ENCODE results near the gene MPIG6B. TPM values are rescaled to one million over a fixed set of nuclear protein-coding genes. Genes with fewer than 3 reads are reported as not detected.

Gene MPIG6B
- total RNA-seq, 2 donors from 2014 or later, result not detected

GRCh38 chr6:31697555-31697954 is 25.6 kb upstream of the MPIG6B start:
- Histone ChIP-seq H3K4me1 (peaks cover 17% of the 10 kb centered on the region), H3K27ac (no peak overlapping the region), H3K9me3 (no peaks in the 10 kb centered on the region), H3K27me3 (no peaks in the 10 kb centered on the region), H3K4me3 (no peak overlapping the region), H3K36me3 (replicated peaks in 1 of 2; ENCODE audit: insufficient read depth in 1 of 2, low read depth in 2 of 2) (peaks cover 0 to 2% of the 10 kb centered on the region in 2 donors)
- intact Hi-C loops (cut with DNase I), result no loop called here
- TF ChIP-seq CTCF (IDR thresholded peaks at IDR 0.05), result no peak
- ATAC-seq (no peak), DNase-seq (no peak)
- WGBS, 2 donors, result 50 to 61% methylated on average over 3 of the region's 3 CpGs

- no peak for ATAC-seq
- no peak for DNase-seq
- TF ChIP-seq CTCF (IDR thresholded peaks at IDR 0.05), result no peak
- no peak for TF ChIP-seq POLR2A (IDR thresholded peaks at IDR 0.05)
- intact Hi-C loops (cut with DNase I), result no loop called here
- peaks cover 0 to 2% of the 10 kb centered on the region in 2 donors for H3K36me3 ChIP-seq (replicated peaks in 1 of 2; ENCODE audit: insufficient read depth in 1 of 2, low read depth in 2 of 2)
- 47% methylated on average over 5 of the region's 5 CpGs for WGBS, 2 donors
- peaks cover 23% of the 10 kb centered on the region for H3K4me1 ChIP-seq
- no peak overlapping the region for H3K4me3 ChIP-seq
- H3K27me3 ChIP-seq, result no peaks in the 10 kb centered on the region
- no peaks in the 10 kb centered on the region for H3K9me3 ChIP-seq
- no peak overlapping the region for H3K27ac ChIP-seq
These were observed 22.3 kb upstream of the MPIG6B start for GRCh38 chr6:31700740-31701401.

GRCh38 chr6:31701666-31702404 is 21.3 kb upstream of the MPIG6B start:
- Histone ChIP-seq H3K9me3 (no peaks in the 10 kb centered on the region), H3K4me3 (peak overlapping the region in 1 of 2 donors; percentile 40), H3K27ac (peak overlapping the region in 3 of 4 donors; percentile 90 to 97 (median 95)), H3K4me1 (peaks cover 23% of the 10 kb centered on the region), H3K27me3 (no peaks in the 10 kb centered on the region), H3K36me3 (replicated peaks in 1 of 2; ENCODE audit: insufficient read depth in 1 of 2, low read depth in 2 of 2) (peaks cover 0 to under 1% of the 10 kb centered on the region in 2 donors)
- DNase-seq (peak in 3 of 4 donors; percentile 39 to 46 (median 44)), ATAC-seq (no peak)
- WGBS, 2 donors, result 14 to 24% methylated on average over 4 to 7 of the region's 7 CpGs
- TF ChIP-seq CTCF (IDR thresholded peaks at IDR 0.05) (no peak), POLR2A (IDR thresholded peaks at IDR 0.05) (no peak)
- intact Hi-C loops (cut with DNase I), result no loop called here

GRCh38 chr6:31702405-31702818 is 20.8 kb upstream of the MPIG6B start:
- no peak for TF ChIP-seq CTCF (IDR thresholded peaks at IDR 0.05)
- TF ChIP-seq POLR2A (IDR thresholded peaks at IDR 0.05), result no peak
- intact Hi-C loops (cut with DNase I), result no loop called here

More at GRCh38 chr6:31702405-31702818, 20.8 kb upstream of the MPIG6B start:
- H3K4me3 ChIP-seq, result peak overlapping the region; percentile 40 to 52
- WGBS, 2 donors, result 0% methylated on average over 10 of the region's 10 CpGs
- peak overlapping the region in 3 of 4 donors; percentile 90 to 97 (median 95) for H3K27ac ChIP-seq
- DNase-seq, result no peak
- H3K9me3 ChIP-seq, result no peaks in the 10 kb centered on the region
- peaks cover 23% of the 10 kb centered on the region for H3K4me1 ChIP-seq
- no peaks in the 10 kb centered on the region for H3K36me3 ChIP-seq (replicated peaks in 1 of 2; ENCODE audit: insufficient read depth in 1 of 2, low read depth in 2 of 2)
- ATAC-seq, result no peak
- no peaks in the 10 kb centered on the region for H3K27me3 ChIP-seq

Measured in body of pancreas (tissue), 4 donors.